HepG2 (cell line): ENCODE results near the gene AUNIP. TPM values are rescaled to one million over a fixed set of nuclear protein-coding genes. Genes with fewer than 3 reads are reported as not detected.
A peak's percentile ranks its signal among the peaks of the same experiment; 100 is the strongest.

Experiments used
- AKAP8 ChIP-seq: sonication (generic); formaldehyde crosslinking; IDR thresholded peaks from 2 replicates; pipeline ENCODE4 v1.5.1; 2020; ENCODE audit warnings: mild to moderate bottlenecking, missing genetic modification reagents
- ATAD3A ChIP-seq: sonication (generic); formaldehyde crosslinking; IDR thresholded peaks from 2 replicates; pipeline ENCODE4 v1.4.0; 2020; ENCODE audit warnings: missing genetic modification reagents
- BORCS8-MEF2B ChIP-seq: sonication (generic); formaldehyde crosslinking; IDR thresholded peaks from 2 replicates; pipeline ENCODE4 v1.8.0; 2022; ENCODE audit warnings: mild to moderate bottlenecking, missing genetic modification reagents
- FIP1L1 ChIP-seq: fragments of 200-400 bp; formaldehyde crosslinking; IDR thresholded peaks from 2 replicates; pipeline ENCODE4 v1.6.1; 2018; ENCODE audit warnings: low read depth, mild to moderate bottlenecking, low read length, moderate library complexity, borderline replicate concordance; ENCODE audit not compliant: insufficient read depth
- HNRNPL ChIP-seq: fragments of 200-400 bp; formaldehyde crosslinking; IDR thresholded peaks from 2 replicates; pipeline ENCODE4 v1.6.1; 2017; ENCODE audit warnings: mild to moderate bottlenecking, low read depth, low read length
- KMT2A ChIP-seq: sonication (generic); formaldehyde crosslinking; IDR thresholded peaks from 2 replicates; pipeline ENCODE4 v1.4.0; 2020; ENCODE audit warnings: missing genetic modification reagents
- TRAFD1 ChIP-seq: sonication (generic); formaldehyde crosslinking; IDR thresholded peaks from 2 replicates; pipeline ENCODE4 v1.5.1; 2020; ENCODE audit warnings: missing genetic modification reagents, mild to moderate bottlenecking, borderline replicate concordance
- YEATS2 ChIP-seq: sonication (generic); formaldehyde crosslinking; IDR thresholded peaks from 2 replicates; pipeline ENCODE4 v1.4.0; 2020; ENCODE audit warnings: missing genetic modification reagents, borderline replicate concordance
- ZBTB26 ChIP-seq: IDR thresholded peaks from 2 replicates; pipeline ENCODE4 v1.6.1; 2016; ENCODE audit warnings: missing compliant biosample characterization, missing genetic modification reagents, borderline replicate concordance
- ZFP90 ChIP-seq: sonication (generic); formaldehyde crosslinking; IDR thresholded peaks from 2 replicates; pipeline ENCODE4 v1.8.0; 2022; ENCODE audit warnings: missing genetic modification reagents, mild to moderate bottlenecking, inconsistent platforms, borderline replicate concordance
- ZFX ChIP-seq: sonication (generic); formaldehyde crosslinking; IDR thresholded peaks from 2 replicates; pipeline ENCODE4 v1.4.0; 2020; ENCODE audit warnings: mild to moderate bottlenecking, low read depth, missing genetic modification reagents, moderate library complexity
- ZGPAT ChIP-seq: IDR thresholded peaks from 2 replicates; pipeline ENCODE4 v1.6.1; 2016; ENCODE audit warnings: mild to moderate bottlenecking
- ZNF20 ChIP-seq: sonication (generic); formaldehyde crosslinking; IDR thresholded peaks from 2 replicates; pipeline ENCODE4 v1.4.0; 2020; ENCODE audit warnings: mild to moderate bottlenecking, moderate library complexity, missing genetic modification reagents
- ZNF274 ChIP-seq: sonication (generic); formaldehyde crosslinking; IDR thresholded peaks from 2 replicates; pipeline ENCODE4 v1.5.1; 2020; ENCODE audit warnings: mild to moderate bottlenecking, missing genetic modification reagents
- ZNF468 ChIP-seq: sonication (generic); formaldehyde crosslinking; IDR thresholded peaks from 2 replicates; pipeline ENCODE4 v1.8.0; 2022; ENCODE audit warnings: mild to moderate bottlenecking, moderate library complexity, missing genetic modification reagents
- ZNF567 ChIP-seq: sonication (generic); formaldehyde crosslinking; IDR thresholded peaks from 2 replicates; pipeline ENCODE4 v1.8.1; 2023; ENCODE audit warnings: mild to moderate bottlenecking, missing genetic modification reagents, borderline replicate concordance
- ZNF570 ChIP-seq: sonication (generic); formaldehyde crosslinking; IDR thresholded peaks from 2 replicates; pipeline ENCODE4 v1.4.0; 2020; ENCODE audit warnings: mild to moderate bottlenecking, missing genetic modification reagents, borderline replicate concordance
- ZNF572 ChIP-seq: sonication (generic); formaldehyde crosslinking; IDR thresholded peaks from 2 replicates; pipeline ENCODE4 v1.5.1; 2020; ENCODE audit warnings: mild to moderate bottlenecking, missing genetic modification reagents
- ZNF589 ChIP-seq: sonication (generic); formaldehyde crosslinking; conservative IDR thresholded peaks from 2 replicates; pipeline ENCODE4 v1.8.0; 2022; ENCODE audit warnings: mild to moderate bottlenecking, moderate library complexity, missing genetic modification reagents
- ZNF670 ChIP-seq: sonication (generic); formaldehyde crosslinking; IDR thresholded peaks from 2 replicates; pipeline ENCODE4 v1.8.0; 2022; ENCODE audit warnings: mild to moderate bottlenecking, missing genetic modification reagents, borderline replicate concordance
- ZNF704 ChIP-seq: sonication (generic); formaldehyde crosslinking; IDR thresholded peaks from 2 replicates; pipeline ENCODE4 v1.8.1; 2023; ENCODE audit warnings: mild to moderate bottlenecking, inconsistent platforms, moderate library complexity, missing genetic modification reagents, borderline replicate concordance
- ZNF709 ChIP-seq: sonication (generic); formaldehyde crosslinking; IDR thresholded peaks from 2 replicates; pipeline ENCODE4 v1.5.0; 2020; ENCODE audit warnings: mild to moderate bottlenecking, missing genetic modification reagents
- ZNF839 ChIP-seq: sonication (generic); formaldehyde crosslinking; IDR thresholded peaks from 2 replicates; pipeline ENCODE4 v1.4.0; 2020; ENCODE audit warnings: missing genetic modification reagents, mild to moderate bottlenecking, borderline replicate concordance
- polyA plus RNA-seq, 8 experiments: library from polyadenylated mRNA; depleted of rRNA in 3 of 8; stranded (reverse) in 7 of 8; unstranded in 1 of 8; fragments of >200 nt; fragmentation: Illumina TruSeq in 4 of 8; extraction: Trizol in 4 of 8; gene quantifications; 2 replicates each; pipeline versions ENCODE4 v1.2.1 to v1.2.3, GENCODE V29; 2011 to 2016; ENCODE audit warnings: low read depth in 4 of 8, missing spikeins in 1 of 8, mixed read lengths in 1 of 8; ENCODE audit not compliant: insufficient read depth in 1 of 8
- total RNA-seq, 5 experiments: library from RNA; depleted of rRNA; stranded (reverse); fragments of >200 nt; fragmentation: Illumina TruSeq; extraction: Trizol; gene quantifications; 2 replicates each; pipeline ENCODE4 v1.2.3, GENCODE V29; 2016; ENCODE audit warnings: low read depth in 1 of 5

AUNIP gene
- total and polyA plus RNA-seq, 2 of the 13 experiments (the other 11 are each of a cell fraction or from before 2014, with no cell fraction given), result 3.8 to 12.3 TPM

GRCh38 chr1:25810341-25811299 is 48.6 kb downstream of the AUNIP start (continued):
- peak; percentile 62; the same call in 1 of the 2 replicates for TF ChIP-seq ZNF709 (CRISPR knock-in tag)
- TF ChIP-seq ZNF570, result no peak
- no peak for TF ChIP-seq ZNF839
- TF ChIP-seq HNRNPL, result peak; percentile 93
- 0 out of 2 replicates have a peak, but pooled peaks have one; percentile 32 for TF ChIP-seq YEATS2
- TF ChIP-seq ZNF589, result no peak
- peak; percentile 50; the same call in 1 of the 2 replicates for TF ChIP-seq AKAP8 (CRISPR knock-in tag)
- TF ChIP-seq TRAFD1 (CRISPR knock-in tag), result no peak
- TF ChIP-seq ZBTB26 (CRISPR knock-in tag), result 0 out of 2 replicates have a peak, but pooled peaks have one; percentile 51
- TF ChIP-seq ZFX (CRISPR knock-in tag), result peak; percentile 53; the same call in 1 of the 2 replicates
- no peak for TF ChIP-seq ZFP90 (CRISPR knock-in tag)
- TF ChIP-seq ATAD3A (CRISPR knock-in tag), result no peak
- 0 out of 2 replicates have a peak, but pooled peaks have one; percentile 45 for TF ChIP-seq ZNF274 (CRISPR knock-in tag)
- TF ChIP-seq ZGPAT (CRISPR knock-in tag), result 0 out of 2 replicates have a peak, but pooled peaks have one; percentile 23
- no peak for TF ChIP-seq ZNF704
- no peak for TF ChIP-seq ZNF572
- TF ChIP-seq BORCS8-MEF2B, result peak; percentile 39; the same call in 1 of the 2 replicates
- no peak for TF ChIP-seq ZNF468 (CRISPR knock-in tag)
- TF ChIP-seq ZNF670 (CRISPR knock-in tag), result no peak
- TF ChIP-seq KMT2A (CRISPR knock-in tag), result 0 out of 2 replicates have a peak, but pooled peaks have one; percentile 15
- no peak for TF ChIP-seq ZNF567 (CRISPR knock-in tag)
- TF ChIP-seq FIP1L1, result 0 out of 2 replicates have a peak, but pooled peaks have one; percentile 54
- no peak for TF ChIP-seq ZNF20 (CRISPR knock-in tag)
